ENCODE data around the gene SLC39A3.
"Not testable (repeated sequence)": the region's sequence is repeated elsewhere in the genome, so short reads cannot be mapped to it uniquely, and the experiment has no call there.

Gene SLC39A3

GRCh38 chr19:2722541-2723344 is 17.1 kb downstream of the SLC39A3 start:
- DNase-seq (ENCODE audit: low spot score): peak; percentile 74

- DNase-seq (ENCODE audit: low spot score): no peak
Measured at GRCh38 chr19:2721570-2722540, 18.0 kb downstream of the SLC39A3 start.

- no peak for DNase-seq (ENCODE audit: low spot score)
Measured at GRCh38 chr19:2720777-2721569, 18.8 kb downstream of the SLC39A3 start, which contains the start of gene DIRAS1. DIRAS1 (minus strand) TSS chr19:2721372; CDS start chr19:2717806, 3,566 bp downstream.

GRCh38 chr19:2719920-2720776 is 19.7 kb downstream of the SLC39A3 start:
- peak; percentile 40 for DNase-seq (ENCODE audit: low spot score)

GRCh38 chr19:2719232-2719735 is 20.5 kb downstream of the SLC39A3 start:
- DNase-seq (ENCODE audit: low spot score): no peak

GRCh38 chr19:2717638-2718541 is 21.9 kb downstream of the SLC39A3 start:
- no peak for DNase-seq (ENCODE audit: low spot score)

- no peak for DNase-seq (ENCODE audit: low spot score)
Measured at GRCh38 chr19:2716722-2717637, 22.8 kb downstream of the SLC39A3 start.

- no peak for DNase-seq (ENCODE audit: low spot score)
Measured at GRCh38 chr19:2716275-2716650, 23.6 kb downstream of the SLC39A3 start.

- no peak for DNase-seq (ENCODE audit: low spot score)
Measured at GRCh38 chr19:2715470-2716274, 24.1 kb downstream of the SLC39A3 start.

- no peak for DNase-seq (ENCODE audit: low spot score)
Measured at GRCh38 chr19:2714531-2715269, 25.1 kb downstream of the SLC39A3 start.

- not testable (repeated sequence) for DNase-seq (ENCODE audit: low spot score)
Measured at GRCh38 chr19:2714102-2714501, 25.7 kb downstream of the SLC39A3 start.

- not testable (repeated sequence) for DNase-seq (ENCODE audit: low spot score)
Measured at GRCh38 chr19:2713170-2713569, 26.6 kb downstream of the SLC39A3 start.

GRCh38 chr19:2711875-2712205 is 28.0 kb downstream of the SLC39A3 start:
- no peak for DNase-seq (ENCODE audit: low spot score)

GRCh38 chr19:2711172-2711874 is 28.5 kb downstream of the SLC39A3 start:
- DNase-seq (ENCODE audit: low spot score): no peak

GRCh38 chr19:2706251-2706650 is 33.6 kb downstream of the SLC39A3 start:
- DNase-seq (ENCODE audit: low spot score): no peak

- DNase-seq (ENCODE audit: low spot score): no peak
Measured at GRCh38 chr19:2703691-2704216, 36.1 kb downstream of the SLC39A3 start.
